Nephron (organoid): Measurements from ENCODE around the gene TRPC5OS.

Experiments used
- H3K27ac Mint-ChIP-seq, 3 experiments: 2 replicates each; pipeline ENCODE4 v1.8.0; 2020; ENCODE audit warnings: mixed read lengths in 3 of 3, mild to moderate bottlenecking in 2 of 3, moderate library complexity in 1 of 3
- H3K27me3 Mint-ChIP-seq: 2 replicates; pipeline ENCODE4 v1.8.0; 2021; ENCODE audit warnings: low read depth, mild to moderate bottlenecking, moderate library complexity, mixed read lengths
- H3K36me3 Mint-ChIP-seq: 2 replicates; pipeline ENCODE4 v1.8.0; 2020; ENCODE audit warnings: low read depth, mixed read lengths
- H3K4me1 Mint-ChIP-seq: 2 replicates; pipeline ENCODE4 v1.8.0; 2020; ENCODE audit warnings: mixed read lengths
- H3K4me3 Mint-ChIP-seq, 3 experiments: 2 replicates each; pipeline ENCODE4 v1.8.0; 2020; ENCODE audit warnings: mild to moderate bottlenecking in 3 of 3, mixed read lengths in 3 of 3, moderate library complexity in 2 of 3
- H3K9me3 Mint-ChIP-seq: 2 replicates; pipeline ENCODE4 v1.8.0; 2020; ENCODE audit warnings: mixed read lengths
- CTCF ChIP-seq, 3 experiments: fragments of 200-600 bp; sonication (generic); IDR thresholded peaks; one replicate each; pipeline ENCODE4 v1.5.0; 2021; ENCODE audit warnings: antibody characterized with exemption in 3 of 3; ENCODE audit not compliant: unreplicated experiment in 3 of 3

TRPC5OS gene

GRCh38 chrX:111892375-111892774, 16.4 kb downstream of the TRPC5OS start:
- Mint-ChIP-seq H3K27me3 (no peaks in the 10 kb centered on the region), H3K4me3 (no peak overlapping the region), H3K9me3 (no peaks in the 10 kb centered on the region), H3K4me1 (no peaks in the 10 kb centered on the region), H3K27ac (no peak overlapping the region), H3K36me3 (no peaks in the 10 kb centered on the region)
- no peak for TF ChIP-seq CTCF (IDR thresholded peaks at IDR 0.05; ENCODE audit: unreplicated experiment in 3 of 3)

- no peaks in the 10 kb centered on the region for H3K9me3 Mint-ChIP-seq
- H3K27ac Mint-ChIP-seq: no peak overlapping the region
- no peak for TF ChIP-seq CTCF (IDR thresholded peaks at IDR 0.05; ENCODE audit: unreplicated experiment in 3 of 3)
- no peaks in the 10 kb centered on the region for H3K27me3 Mint-ChIP-seq
- no peaks in the 10 kb centered on the region for H3K36me3 Mint-ChIP-seq
- no peaks in the 10 kb centered on the region for H3K4me1 Mint-ChIP-seq
- H3K4me3 Mint-ChIP-seq: no peak overlapping the region
These were observed 20.2 kb downstream of the TRPC5OS start for GRCh38 chrX:111896148-111896547.

- Mint-ChIP-seq H3K9me3 (peaks cover 4% of the 10 kb centered on the region), H3K4me3 (no peak overlapping the region), H3K27ac (peak overlapping the region; percentile 6 to 50 (median 14)), H3K36me3 (no peaks in the 10 kb centered on the region), H3K4me1 (peaks cover 14% of the 10 kb centered on the region), H3K27me3 (peaks cover 8% of the 10 kb centered on the region)
- no peak for TF ChIP-seq CTCF (IDR thresholded peaks at IDR 0.05; ENCODE audit: unreplicated experiment in 3 of 3)
These were observed 38.6 kb downstream of the TRPC5OS start for GRCh38 chrX:111914398-111915090.

- TF ChIP-seq CTCF (IDR thresholded peaks at IDR 0.05; ENCODE audit: unreplicated experiment in 3 of 3): no peak
- peaks cover 8% of the 10 kb centered on the region for H3K27me3 Mint-ChIP-seq
These were observed 41.6 kb downstream of the TRPC5OS start for GRCh38 chrX:111917591-111917990.

GRCh38 chrX:111928456-111928855, 52.5 kb downstream of the TRPC5OS start:
- Mint-ChIP-seq H3K27me3 (no peaks in the 10 kb centered on the region), H3K4me3 (no peak overlapping the region), H3K27ac (no peak overlapping the region), H3K4me1 (peaks cover 6% of the 10 kb centered on the region), H3K9me3 (no peaks in the 10 kb centered on the region), H3K36me3 (no peaks in the 10 kb centered on the region)
- no peak for TF ChIP-seq CTCF (IDR thresholded peaks at IDR 0.05; ENCODE audit: unreplicated experiment in 3 of 3)

More at GRCh38 chrX:111917591-111917990, 41.6 kb downstream of the TRPC5OS start:
- no peak overlapping the region for H3K27ac Mint-ChIP-seq
- no peak overlapping the region for H3K4me3 Mint-ChIP-seq
- peaks cover 14% of the 10 kb centered on the region for H3K4me1 Mint-ChIP-seq
- no peaks in the 10 kb centered on the region for H3K36me3 Mint-ChIP-seq
- H3K9me3 Mint-ChIP-seq: peaks cover 4% of the 10 kb centered on the region
